ENCODE results near the gene RHOC.
A peak's percentile ranks its signal among the peaks of the same experiment; 100 is the strongest.
"Not testable (repeated sequence)": the region's sequence is repeated elsewhere in the genome, so short reads cannot be mapped to it uniquely, and the experiment has no call there.

The RHOC gene
- total RNA-seq: 10.1 to 19.7 reads per million in 2 donors

GRCh38 chr1:112706505-112707220 is at the start of gene RHOC:
RHOC (minus strand) TSS chr1:112707127; CDS start chr1:112703799, 3,328 bp downstream.
- DNase-seq: peak; percentile 41

- DNase-seq: no peak
These were observed 47.2 kb upstream of the RHOC start for GRCh38 chr1:112754116-112754628.

GRCh38 chr1:112748396-112748795 is 41.5 kb upstream of the RHOC start:
- DNase-seq: no peak

GRCh38 chr1:112744009-112744578 is 37.2 kb upstream of the RHOC start:
- DNase-seq: no peak

GRCh38 chr1:112743174-112744008 is 36.5 kb upstream of the RHOC start:
- no peak for DNase-seq

- DNase-seq: no peak
These were observed 30.6 kb upstream of the RHOC start for GRCh38 chr1:112737573-112737972.

- no peak for DNase-seq
These were observed 28.8 kb upstream of the RHOC start for GRCh38 chr1:112735752-112736151.

GRCh38 chr1:112731451-112731850 is 24.5 kb upstream of the RHOC start:
- no peak for DNase-seq

- DNase-seq: no peak
These were observed 23.0 kb upstream of the RHOC start for GRCh38 chr1:112729909-112730308.

- not testable (repeated sequence) for DNase-seq
These were observed 22.1 kb upstream of the RHOC start for GRCh38 chr1:112729011-112729410.

- DNase-seq: not testable (repeated sequence)
These were observed 21.5 kb upstream of the RHOC start for GRCh38 chr1:112728306-112728971.

GRCh38 chr1:112727716-112728115 is 20.8 kb upstream of the RHOC start:
- no peak for DNase-seq

GRCh38 chr1:112724240-112724639 is 17.3 kb upstream of the RHOC start:
- DNase-seq: not testable (repeated sequence)

- DNase-seq: no peak
These were observed 16.5 kb upstream of the RHOC start for GRCh38 chr1:112723511-112723839.

- DNase-seq: no peak
These were observed 15.9 kb upstream of the RHOC start for GRCh38 chr1:112722601-112723510.

GRCh38 chr1:112721966-112722524 is 15.1 kb upstream of the RHOC start:
- no peak for DNase-seq

- DNase-seq: not testable (repeated sequence)
These were observed 14.4 kb upstream of the RHOC start for GRCh38 chr1:112721294-112721693.

GRCh38 chr1:112720800-112721199 is 13.9 kb upstream of the RHOC start:
- DNase-seq: no peak

GRCh38 chr1:112719706-112720105 is 12.8 kb upstream of the RHOC start:
- DNase-seq: no peak

- DNase-seq: peak; percentile 56
These were observed 11.9 kb upstream of the RHOC start for GRCh38 chr1:112718691-112719418.

All from activated gamma-delta T cell (primary cell).